OCI-LY7 (cell line): Measurements from ENCODE around the gene SORCS3.

Source experiments
- CTCF ChIP-seq: fragments of 200-600 bp; sonication (generic); conservative IDR thresholded peaks from 2 replicates; pipeline ENCODE4 v1.5.1; 2014; ENCODE audit warnings: mild to moderate bottlenecking, antibody characterized with exemption, low read length, moderate library complexity, mixed read lengths
- EZH2phosphoT487 ChIP-seq: fragments of 200-600 bp; sonication (generic); IDR thresholded peaks from 2 replicates; pipeline ENCODE4 v1.6.1; 2018; ENCODE audit warnings: low read depth, borderline replicate concordance, mild to moderate bottlenecking, mixed run types, antibody characterized with exemption, low read length, moderate library complexity, mixed read lengths

- TF ChIP-seq CTCF (no peak), EZH2phosphoT487 (no peak)
Measured at GRCh38 chr10:105170521-105170920, 529.4 kb downstream of the SORCS3 start.
